Measurements from ENCODE around the gene P3R3URF.

P3R3URF gene

DNA sequence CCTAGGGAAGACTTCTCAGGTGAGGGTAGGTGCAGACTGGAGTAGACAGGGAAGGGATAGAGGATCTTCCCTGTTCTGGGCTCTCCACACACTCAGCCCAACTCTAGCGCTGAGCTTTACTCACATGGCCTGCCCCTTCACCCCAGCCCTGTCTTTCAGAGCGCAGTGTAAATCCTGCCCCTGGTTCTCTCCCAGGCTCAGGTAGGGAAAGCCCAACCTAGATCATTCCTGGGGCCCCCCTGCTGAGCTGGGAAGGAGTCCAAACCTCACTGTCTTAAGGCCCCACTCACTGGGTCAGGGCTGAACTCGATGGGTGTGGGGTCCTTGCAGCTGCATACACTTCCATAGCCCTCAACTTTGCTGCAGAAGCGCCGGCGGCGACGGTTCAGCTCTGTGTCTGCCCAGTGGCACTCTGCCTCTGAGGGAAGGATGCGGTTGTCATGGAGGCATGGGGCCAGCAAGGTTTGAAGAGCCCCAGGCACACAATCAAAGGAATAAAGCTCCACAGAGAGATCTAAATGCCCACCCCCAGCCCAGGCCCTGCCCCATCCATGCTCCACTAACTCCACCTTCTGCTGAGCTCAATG is 17.8 kb upstream of the P3R3URF start:
- DNase-seq (ENCODE audit: low spot score) = no peak

DNA sequence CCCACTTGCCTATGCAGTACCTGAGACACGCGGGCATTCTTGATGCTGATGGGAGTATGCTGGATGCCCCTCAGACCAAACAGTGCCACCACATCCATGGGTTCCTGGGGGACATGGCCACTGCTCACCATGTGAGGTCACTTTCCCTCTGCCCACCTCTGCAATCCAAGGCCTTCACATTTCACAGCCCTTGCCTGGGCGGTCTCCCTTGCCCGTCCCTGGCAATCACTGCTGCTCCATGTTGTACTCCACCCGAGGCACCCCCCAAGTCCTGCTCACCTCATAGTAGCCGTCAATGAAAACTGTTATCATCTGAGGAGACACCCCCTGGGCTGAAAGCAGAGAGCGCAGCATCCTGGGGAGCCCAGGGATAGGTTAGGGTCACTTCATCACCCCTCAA is 17.0 kb upstream of the P3R3URF start:
- DNase-seq (ENCODE audit: low spot score) = no peak

DNA sequence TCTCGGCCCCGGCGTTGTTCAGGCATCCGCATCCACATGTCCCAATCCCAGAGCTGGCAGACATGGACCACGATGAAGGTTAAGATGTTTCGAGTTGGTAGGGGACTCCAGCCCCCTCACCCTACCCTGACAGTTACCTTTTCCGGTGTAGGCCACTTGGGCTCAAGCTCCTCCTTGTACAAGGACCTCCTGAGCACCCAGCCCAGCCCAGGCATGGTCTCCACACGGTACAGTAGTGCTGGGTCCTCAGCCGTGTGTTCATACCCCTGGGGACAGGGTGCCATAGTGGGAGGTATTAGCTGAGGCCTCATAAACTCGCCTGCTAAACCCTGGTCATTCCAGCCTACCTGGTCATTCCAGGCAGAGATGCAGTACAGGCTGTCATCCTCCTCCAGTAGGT is 15.9 kb upstream of the P3R3URF start:
- DNase-seq (ENCODE audit: low spot score) = no peak

- no peak for DNase-seq (ENCODE audit: low spot score)
Measured at GRCh38 chr1:46191033-46191701, 14.9 kb upstream of the P3R3URF start.

DNA sequence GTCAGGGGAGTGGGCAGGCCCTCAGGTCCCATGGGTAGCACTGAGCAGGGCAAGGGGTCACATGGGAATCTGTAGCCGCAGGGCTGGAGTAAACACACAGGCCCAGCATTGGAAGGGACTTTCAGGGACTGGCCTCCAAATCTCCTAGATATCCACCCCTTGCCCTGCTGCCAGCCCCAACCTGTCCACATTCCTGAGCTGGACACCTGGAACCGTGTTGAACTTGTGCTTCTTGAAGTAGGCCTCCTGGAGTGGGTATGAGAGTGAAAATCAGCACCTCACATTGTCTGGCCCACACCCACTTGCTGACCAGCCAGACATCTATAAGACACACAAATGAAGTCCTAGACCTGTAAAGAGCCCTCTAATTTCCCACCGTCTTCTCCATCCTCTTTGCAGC is 14.3 kb upstream of the P3R3URF start:
- DNase-seq (ENCODE audit: low spot score) = no peak

- no peak for DNase-seq (ENCODE audit: low spot score)
Measured at GRCh38 chr1:46188295-46189030, 12.2 kb upstream of the P3R3URF start.

DNA sequence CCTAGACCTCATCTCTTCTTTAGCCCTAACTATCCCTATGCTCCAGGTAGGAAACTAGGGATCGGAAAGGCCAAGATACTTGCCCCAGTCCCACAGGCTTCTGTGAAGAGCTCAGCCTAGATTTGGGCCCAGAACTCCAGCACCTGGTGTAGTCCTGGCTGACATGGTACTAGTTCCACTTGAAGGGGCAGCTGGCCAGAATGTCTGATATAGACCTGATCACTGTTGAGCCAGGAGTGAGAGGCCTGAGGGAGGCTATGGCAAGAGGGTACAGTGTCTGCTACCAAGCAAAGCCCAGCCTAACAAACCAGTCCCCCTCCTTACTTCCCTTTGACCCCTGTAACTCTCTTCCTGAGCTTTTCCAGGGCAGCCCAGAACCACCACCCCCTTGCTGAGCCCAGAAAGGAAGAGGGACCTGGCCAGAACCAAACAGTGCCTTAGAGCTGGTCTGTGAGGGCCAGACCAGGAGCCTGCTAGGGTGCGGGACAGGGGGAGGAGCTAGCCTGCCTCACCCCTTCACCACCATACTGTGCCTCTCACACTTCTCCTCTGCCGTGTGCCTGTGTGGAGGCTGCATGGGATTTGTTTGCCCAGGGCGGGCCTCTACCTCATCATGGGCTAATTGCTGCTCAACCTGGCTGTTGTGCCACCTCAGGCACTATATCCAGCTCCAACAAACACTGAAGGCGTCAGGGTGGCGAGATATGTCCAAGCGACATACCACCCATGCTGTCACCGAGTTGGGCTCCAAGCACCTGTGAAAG is 11.0 kb upstream of the P3R3URF start:
- no peak for DNase-seq (ENCODE audit: low spot score)

DNA sequence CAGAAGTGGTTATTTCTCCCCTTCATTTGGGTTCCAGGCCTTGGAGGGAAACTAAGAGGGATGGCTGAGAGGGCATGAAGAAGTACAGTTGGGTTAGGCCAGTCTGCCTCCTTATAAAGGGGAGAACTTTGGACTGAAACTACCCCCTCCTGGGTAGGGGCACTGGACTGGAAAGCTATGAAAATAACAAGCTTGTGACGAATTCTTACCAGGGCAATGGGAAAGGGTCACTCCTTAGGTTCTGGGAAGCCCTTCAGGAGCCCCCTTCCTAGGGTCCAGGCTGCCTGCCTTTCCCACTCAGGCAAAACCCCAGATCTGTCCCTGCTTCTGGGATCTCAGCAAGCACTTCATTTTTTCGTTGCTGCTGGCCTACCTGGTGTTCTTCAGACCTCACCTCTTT is 9.8 kb upstream of the P3R3URF start:
- no peak for DNase-seq (ENCODE audit: low spot score)

DNA sequence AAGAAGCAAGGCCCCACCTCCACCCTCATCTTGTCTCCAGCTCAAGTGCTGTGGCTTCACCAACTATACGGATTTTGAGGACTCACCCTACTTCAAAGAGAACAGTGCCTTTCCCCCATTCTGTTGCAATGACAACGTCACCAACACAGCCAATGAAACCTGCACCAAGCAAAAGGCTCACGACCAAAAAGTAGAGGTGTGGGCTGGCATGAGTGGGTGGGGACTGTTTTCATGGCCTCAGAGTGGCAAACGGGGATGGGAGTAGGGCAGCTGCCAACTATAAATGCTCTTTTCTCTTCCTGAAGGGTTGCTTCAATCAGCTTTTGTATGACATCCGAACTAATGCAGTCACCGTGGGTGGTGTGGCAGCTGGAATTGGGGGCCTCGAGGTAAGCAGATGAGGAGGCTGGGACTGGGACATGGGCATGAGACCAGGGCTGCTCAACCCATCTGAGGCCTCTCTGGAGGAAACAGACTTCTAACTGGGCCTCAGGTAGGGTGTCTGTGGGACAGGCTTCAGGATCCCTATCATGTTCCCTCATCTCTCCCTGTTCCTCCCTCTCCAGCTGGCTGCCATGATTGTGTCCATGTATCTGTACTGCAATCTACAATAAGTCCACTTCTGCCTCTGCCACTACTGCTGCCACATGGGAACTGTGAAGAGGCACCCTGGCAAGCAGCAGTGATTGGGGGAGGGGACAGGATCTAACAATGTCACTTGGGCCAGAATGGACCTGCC is 8.8 kb upstream of the P3R3URF start:
- DNase-seq (ENCODE audit: low spot score) = no peak

DNA sequence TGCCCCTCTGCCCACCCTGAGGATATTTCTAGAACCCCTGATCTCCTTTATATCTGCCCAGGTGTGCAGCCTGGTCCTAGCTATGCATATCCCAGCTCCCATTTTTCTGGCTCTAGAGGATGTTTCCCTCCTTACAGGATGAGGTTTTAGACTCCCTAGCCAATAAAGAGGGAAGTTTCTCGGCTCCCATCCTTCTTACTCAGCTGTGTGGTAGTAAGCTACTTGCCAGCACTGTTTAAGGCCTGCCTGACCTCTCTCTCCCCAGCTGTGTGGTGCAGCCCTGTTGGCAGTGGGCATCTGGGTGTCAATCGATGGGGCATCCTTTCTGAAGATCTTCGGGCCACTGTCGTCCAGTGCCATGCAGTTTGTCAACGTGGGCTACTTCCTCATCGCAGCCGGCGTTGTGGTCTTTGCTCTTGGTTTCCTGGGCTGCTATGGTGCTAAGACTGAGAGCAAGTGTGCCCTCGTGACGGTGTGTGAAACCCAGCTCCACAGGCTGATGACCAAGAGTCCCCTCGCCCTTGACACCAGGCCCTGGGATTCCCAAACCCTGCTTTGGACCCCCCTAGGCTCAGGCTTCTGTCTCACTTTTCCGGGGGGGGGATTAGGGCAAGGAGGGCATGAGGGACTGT is 7.8 kb upstream of the P3R3URF start:
- DNase-seq (ENCODE audit: low spot score) = no peak

DNA sequence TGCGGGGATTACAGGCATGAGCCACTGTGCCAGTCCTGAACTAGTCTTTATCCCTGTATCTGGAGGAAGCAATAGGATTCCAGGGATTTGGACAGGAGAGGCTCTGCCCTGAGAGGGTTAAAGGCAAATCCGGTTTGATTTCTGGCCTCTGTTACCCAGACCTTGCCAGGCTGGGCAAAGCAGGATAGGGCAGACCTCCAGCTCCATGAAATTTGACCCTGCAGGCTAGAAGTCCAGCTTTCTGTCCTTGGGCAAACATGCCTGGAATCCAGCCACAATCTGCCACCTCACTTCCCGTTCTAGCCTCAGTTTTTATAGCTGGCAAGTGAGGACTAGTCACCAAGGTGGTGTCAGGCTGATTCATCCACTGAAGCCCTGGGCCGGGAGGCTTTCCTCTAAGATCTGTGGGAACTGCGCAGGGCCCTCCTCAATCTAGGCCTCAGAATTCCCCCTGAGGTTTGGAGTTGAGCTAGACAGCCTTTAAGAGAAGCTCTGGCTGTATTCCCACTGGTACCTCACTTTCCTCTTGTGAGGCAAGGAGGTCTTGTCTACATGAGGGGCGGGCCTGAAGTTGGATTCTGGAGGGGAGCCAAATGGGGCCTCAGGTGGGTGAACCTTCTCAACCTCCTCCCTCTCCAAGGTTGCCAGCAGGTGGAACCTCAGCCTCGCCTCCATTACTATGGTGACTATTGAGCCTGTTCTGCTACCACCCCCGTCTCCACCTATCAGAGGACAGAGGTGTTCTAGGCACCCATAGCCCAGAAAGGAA is 7.0 kb upstream of the P3R3URF start:
- no peak for DNase-seq (ENCODE audit: low spot score)

DNA sequence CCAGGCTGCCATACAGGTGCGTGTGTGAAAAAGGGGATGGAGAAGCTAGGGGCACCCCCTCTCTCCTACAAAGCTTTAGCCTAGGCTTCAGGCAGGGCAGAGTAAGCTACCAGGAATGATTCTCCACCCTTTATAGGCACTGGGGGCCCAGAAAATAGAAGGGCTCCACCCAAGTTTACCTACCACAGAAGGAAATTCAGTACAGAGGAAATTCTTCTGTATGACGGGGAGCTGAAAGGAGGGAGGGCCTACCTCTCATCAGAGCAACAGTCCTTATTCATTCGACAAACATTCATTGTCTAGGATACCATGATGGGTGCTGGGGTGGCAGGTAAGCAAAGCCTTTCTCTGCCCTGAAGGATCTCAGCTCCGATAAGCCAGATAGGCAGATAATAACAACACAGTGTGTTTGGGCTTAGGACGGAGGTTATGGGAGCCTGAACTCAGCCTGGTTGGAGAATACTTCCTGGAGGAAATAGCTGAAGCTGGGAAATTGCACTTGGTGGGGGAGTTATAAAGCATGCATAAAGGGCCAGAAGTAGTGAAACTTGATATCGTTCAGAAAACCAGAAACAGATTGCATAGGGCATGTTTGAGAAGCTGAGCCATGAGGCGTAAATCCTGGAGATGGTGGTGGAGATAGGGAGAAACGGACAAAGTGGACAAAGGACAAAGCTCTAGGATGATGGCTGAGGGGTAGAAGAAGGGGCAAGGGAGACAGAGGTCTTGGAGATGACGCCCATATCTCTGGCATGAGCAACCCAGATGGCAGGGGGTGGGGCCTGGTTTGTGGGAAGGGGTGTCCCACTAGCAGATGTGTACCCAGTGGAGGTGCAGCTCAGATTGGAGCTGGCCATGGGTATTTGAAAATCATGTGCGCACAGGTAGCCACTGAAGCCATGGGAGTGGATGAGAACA is 5.3 kb upstream of the P3R3URF start:
- DNase-seq (ENCODE audit: low spot score) = no peak

DNA sequence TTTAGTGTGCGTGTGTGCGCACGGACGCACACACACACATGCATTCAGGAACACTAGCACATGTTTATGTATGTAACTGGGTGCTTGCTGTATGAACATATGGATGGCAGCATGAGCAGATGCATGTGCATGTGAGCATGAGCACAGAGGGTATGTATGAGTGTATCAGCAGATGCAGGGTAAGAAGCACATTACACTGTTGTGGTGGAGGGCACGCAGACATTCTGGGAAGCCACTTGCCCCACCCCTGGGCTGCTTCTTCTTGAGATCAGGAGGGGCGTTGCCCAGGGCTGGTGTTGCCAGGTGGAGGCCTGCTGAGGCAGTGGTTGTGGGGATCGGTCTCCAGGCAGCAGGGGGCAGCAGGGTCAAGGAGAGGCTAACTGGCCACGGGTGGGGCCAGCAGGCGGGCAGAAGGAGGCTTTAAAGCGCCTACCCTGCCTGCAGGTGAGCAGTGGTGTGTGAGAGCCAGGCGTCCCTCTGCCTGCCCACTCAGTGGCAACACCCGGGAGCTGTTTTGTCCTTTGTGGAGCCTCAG is 3.9 kb upstream of the P3R3URF start:
- no peak for DNase-seq (ENCODE audit: low spot score)

GRCh38 chr1:46179138-46180081 is 3.1 kb upstream of the P3R3URF start:
- peak; percentile 72 for DNase-seq (ENCODE audit: low spot score)

GRCh38 chr1:46175243-46175642 is 1.0 kb downstream of the P3R3URF start:
- DNase-seq (ENCODE audit: low spot score) = no peak

DNA sequence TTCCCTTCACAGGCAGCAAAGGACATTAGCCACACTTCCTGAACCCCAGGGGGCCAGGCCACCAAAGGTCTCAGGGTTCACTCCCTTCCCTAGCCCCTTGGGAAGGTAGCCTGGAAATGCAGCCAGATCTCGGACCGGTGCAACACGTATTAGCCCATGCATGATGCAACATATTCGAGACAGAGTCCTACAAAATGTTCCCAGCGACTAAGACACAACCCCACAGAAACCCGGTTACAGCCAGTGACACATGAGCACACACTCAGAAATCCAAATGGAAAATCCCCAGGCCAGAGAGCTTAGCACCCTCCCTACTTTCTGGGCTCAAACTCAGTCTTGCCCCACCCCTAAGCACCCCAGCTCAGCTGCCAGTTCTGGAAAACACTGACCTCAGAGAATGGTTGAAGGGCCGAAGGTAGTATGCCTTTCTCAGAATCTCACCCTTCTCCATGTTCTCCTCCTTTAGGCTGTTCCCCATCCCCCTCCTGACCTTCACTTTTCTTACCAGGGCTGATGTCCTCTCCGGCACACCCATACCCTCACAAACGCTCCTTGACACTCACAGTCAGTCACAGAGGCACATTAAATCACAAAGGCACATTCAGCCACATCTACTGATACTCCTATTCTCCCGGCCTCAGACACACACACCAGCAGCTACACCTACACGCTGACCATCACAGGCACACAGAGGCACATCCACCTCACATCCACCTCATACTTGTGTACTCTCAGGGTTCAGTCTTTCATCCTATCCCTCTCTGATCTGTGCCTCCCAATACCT is 1.6 kb downstream of the P3R3URF start, which contains the start of gene TSPAN1:
TSPAN1 (plus strand) TSS at position 640 of the 784 bp plus-strand sequence. CDS start 6,021 bp downstream, outside the sequence.
- no peak for DNase-seq (ENCODE audit: low spot score)

DNA sequence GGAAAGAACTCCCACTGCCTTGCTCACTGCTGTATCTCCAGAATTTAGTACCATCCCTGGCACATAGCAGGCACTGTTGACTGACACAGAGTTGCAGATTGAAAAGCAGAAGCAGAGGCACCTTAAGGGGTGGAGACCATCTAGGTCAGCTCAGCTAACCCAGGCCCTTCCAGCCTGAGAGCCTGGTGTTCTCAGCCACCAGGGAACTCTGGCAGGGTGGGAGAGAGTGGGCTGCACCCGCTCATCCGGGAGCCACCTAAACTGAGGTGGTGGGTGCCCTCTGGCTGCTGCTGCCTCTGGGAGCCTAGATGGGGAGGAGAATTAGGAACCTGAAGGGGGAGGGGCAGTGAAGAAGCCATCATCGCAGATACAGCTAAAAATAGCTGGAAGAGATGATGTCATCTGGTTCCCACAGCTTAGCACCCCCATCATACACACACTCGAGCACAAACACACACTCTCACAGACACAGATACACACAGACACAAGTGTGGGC is 2.9 kb downstream of the P3R3URF start:
- no peak for DNase-seq (ENCODE audit: low spot score)
